Mesenteric fat pad (tissue), 1 donor: ENCODE measurements around the gene LYRM9. TPM values are rescaled to one million over a fixed set of nuclear protein-coding genes. Genes with fewer than 3 reads are reported as not detected.
A peak's percentile ranks its signal among the peaks of the same experiment; 100 is the strongest.
"Not testable (repeated sequence)": the region's sequence is repeated elsewhere in the genome, so short reads cannot be mapped to it uniquely, and the experiment has no call there.

Source experiments
- DNase-seq: peaks from one replicate; pipeline ENCODE4 v3.0.0-alpha.2; 2020; ENCODE audit warnings: low spot score
- long read RNA-seq: library from polyadenylated mRNA; unstranded; transcript quantifications from one replicate; pipeline ENCODE4 v2.0.0, GENCODE V29; 2020
- total RNA-seq: library from RNA; stranded (reverse); fragmentation: NEBNext Ultra II Directional; extraction: Animal tissue kit (Norgen Biotek cat#: 25700); gene quantifications from one replicate; pipeline ENCODE4 v1.2.1, GENCODE V29; 2021
- donor health status: DM: yes; HTN: yes; CAD: no.

LYRM9 gene
- 10.4 TPM for total RNA-seq
- long read RNA-seq, transcript LYRM9-201 (4 exons, 501 nt), result major isoform, 15 of 35 reads
- long read RNA-seq, partial matches to known transcripts, result 13 of 35 reads
- long read RNA-seq, other reads (novel, unspliced or antisense), result 7 of 35 reads

GRCh38 chr17:27892866-27893769 lies at the start of gene LYRM9:
Gene LYRM9, minus strand, starts transcription at chr17:27893365. Its CDS starts 10,671 bp downstream, at chr17:27882694.
- peak; percentile 99 for DNase-seq

- DNase-seq, result no peak
Measured at GRCh38 chr17:27940503-27941428, 47.6 kb upstream of the LYRM9 start.

- no peak for DNase-seq
Measured at GRCh38 chr17:27939474-27940465, 46.6 kb upstream of the LYRM9 start.

- no peak for DNase-seq
Measured at GRCh38 chr17:27938864-27939263, 45.7 kb upstream of the LYRM9 start.

GRCh38 chr17:27938241-27938640 lies 45.1 kb upstream of the LYRM9 start:
- DNase-seq, result no peak

- no peak for DNase-seq
Measured at GRCh38 chr17:27937025-27937546, 43.9 kb upstream of the LYRM9 start.

GRCh38 chr17:27930000-27930399 lies 36.8 kb upstream of the LYRM9 start:
- DNase-seq, result no peak

- DNase-seq, result no peak
Measured at GRCh38 chr17:27928587-27928986, 35.4 kb upstream of the LYRM9 start.

- DNase-seq, result no peak
Measured at GRCh38 chr17:27927781-27928180, 34.6 kb upstream of the LYRM9 start.

GRCh38 chr17:27921599-27921998 lies 28.4 kb upstream of the LYRM9 start:
- DNase-seq, result no peak

- no peak for DNase-seq
Measured at GRCh38 chr17:27921077-27921476, 27.9 kb upstream of the LYRM9 start.

GRCh38 chr17:27920569-27920968 lies 27.4 kb upstream of the LYRM9 start:
- no peak for DNase-seq

GRCh38 chr17:27919079-27919478 lies 25.9 kb upstream of the LYRM9 start:
- DNase-seq, result no peak

GRCh38 chr17:27918498-27918897 lies 25.3 kb upstream of the LYRM9 start:
- DNase-seq, result no peak

- no peak for DNase-seq
Measured at GRCh38 chr17:27917000-27917399, 23.8 kb upstream of the LYRM9 start.

- no peak for DNase-seq
Measured at GRCh38 chr17:27915709-27916108, 22.5 kb upstream of the LYRM9 start.

GRCh38 chr17:27914382-27914781 lies 21.2 kb upstream of the LYRM9 start:
- DNase-seq, result no peak

- no peak for DNase-seq
Measured at GRCh38 chr17:27912964-27913363, 19.8 kb upstream of the LYRM9 start.

GRCh38 chr17:27912299-27912698 lies 19.1 kb upstream of the LYRM9 start:
- DNase-seq, result not testable (repeated sequence)

- DNase-seq, result no peak
Measured at GRCh38 chr17:27907976-27908558, 14.9 kb upstream of the LYRM9 start.
